Measurements from ENCODE around the gene ICAM2.

DNA sequence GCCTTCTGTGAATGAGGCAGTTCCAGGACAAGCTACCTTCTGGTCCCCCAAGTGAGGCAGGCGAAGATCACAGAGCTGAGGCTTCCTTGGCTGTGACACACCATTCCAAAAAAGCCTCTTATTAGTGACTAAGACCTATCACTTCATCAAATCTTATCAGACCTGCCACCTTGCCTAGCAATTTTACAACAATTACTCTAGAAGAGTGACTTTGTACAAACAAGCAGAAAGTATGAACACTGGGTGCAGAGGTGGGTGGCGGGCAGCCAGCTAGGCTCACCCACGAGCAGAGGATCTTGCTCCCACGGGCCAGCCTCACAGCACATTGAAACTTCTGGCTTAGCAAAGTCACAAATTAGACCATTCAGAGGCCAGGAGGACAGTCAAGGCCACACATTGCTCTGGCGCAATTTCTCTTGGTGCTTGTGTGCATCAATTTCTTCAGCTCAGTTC, 2.2 kb upstream of the ICAM2 start:
- TF ChIP-seq, protein P1, sequence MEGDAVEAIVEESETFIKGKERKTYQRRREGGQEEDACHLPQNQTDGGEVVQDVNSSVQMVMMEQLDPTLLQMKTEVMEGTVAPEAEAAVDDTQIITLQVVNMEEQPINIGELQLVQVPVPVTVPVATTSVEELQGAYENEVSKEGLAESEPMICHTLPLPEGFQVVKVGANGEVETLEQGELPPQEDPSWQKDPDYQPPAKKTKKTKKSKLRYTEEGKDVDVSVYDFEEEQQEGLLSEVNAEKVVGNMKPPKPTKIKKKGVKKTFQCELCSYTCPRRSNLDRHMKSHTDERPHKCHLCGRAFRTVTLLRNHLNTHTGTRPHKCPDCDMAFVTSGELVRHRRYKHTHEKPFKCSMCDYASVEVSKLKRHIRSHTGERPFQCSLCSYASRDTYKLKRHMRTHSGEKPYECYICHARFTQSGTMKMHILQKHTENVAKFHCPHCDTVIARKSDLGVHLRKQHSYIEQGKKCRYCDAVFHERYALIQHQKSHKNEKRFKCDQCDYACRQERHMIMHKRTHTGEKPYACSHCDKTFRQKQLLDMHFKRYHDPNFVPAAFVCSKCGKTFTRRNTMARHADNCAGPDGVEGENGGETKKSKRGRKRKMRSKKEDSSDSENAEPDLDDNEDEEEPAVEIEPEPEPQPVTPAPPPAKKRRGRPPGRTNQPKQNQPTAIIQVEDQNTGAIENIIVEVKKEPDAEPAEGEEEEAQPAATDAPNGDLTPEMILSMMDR (IDR thresholded peaks at IDR 0.05; ENCODE audit: insufficient read depth, low read length, poor library complexity, severe bottlenecking) = no peak
- TF ChIP-seq EZH2phosphoT487 (conservative IDR thresholded peaks at IDR 0.05; ENCODE audit: low read length) = no peak
